Suprapubic skin (tissue), 4 donors: ENCODE data around the gene FHOD3. TPM values are rescaled to one million over a fixed set of nuclear protein-coding genes. Genes with fewer than 3 reads are reported as not detected.

Source experiments
- DNase-seq, 2 donors: peaks; one replicate each; pipeline ENCODE4 v3.0.0-alpha.2; 2019; ENCODE audit warnings: low spot score in 2 of 2
- H3K27ac ChIP-seq: fragments of 200-600 bp; sonication (generic); one replicate; pipeline ENCODE4 v1.5.1; 2019
- H3K27me3 ChIP-seq: fragments of 200-600 bp; sonication (generic); one replicate; pipeline ENCODE4 v1.5.1; 2019
- H3K36me3 ChIP-seq: fragments of 200-600 bp; sonication (generic); one replicate; pipeline ENCODE4 v1.5.1; 2019
- H3K4me1 ChIP-seq: fragments of 200-600 bp; sonication (generic); one replicate; pipeline ENCODE4 v1.5.1; 2019
- H3K4me3 ChIP-seq: fragments of 200-600 bp; sonication (generic); one replicate; pipeline ENCODE4 v1.5.1; 2019; ENCODE audit warnings: mild to moderate bottlenecking
- H3K9me3 ChIP-seq: fragments of 200-600 bp; sonication (generic); one replicate; pipeline ENCODE4 v1.5.1; 2019
- CTCF ChIP-seq, 2 donors: fragments of 200-600 bp in 1 of 2; fragments of 450-650 bp in 1 of 2; sonication (generic) in 1 of 2; IDR thresholded peaks; one replicate each; pipeline ENCODE4 v1.5.1; 2016 to 2019; ENCODE audit warnings: antibody characterized with exemption in 2 of 2, mild to moderate bottlenecking in 1 of 2, moderate library complexity in 1 of 2
- EP300 ChIP-seq: sonication (generic); formaldehyde crosslinking; IDR thresholded peaks from one replicate; pipeline ENCODE4 v1.6.1; 2017; ENCODE audit warnings: antibody characterized with exemption
- POLR2A ChIP-seq, 2 donors: fragments of 450-650 bp; IDR thresholded peaks; one replicate each; pipeline ENCODE4 v1.6.1; 2017; ENCODE audit warnings: antibody characterized with exemption in 2 of 2, mild to moderate bottlenecking in 2 of 2, moderate library complexity in 2 of 2
- POLR2AphosphoS5 ChIP-seq, 3 donors: sonication (generic); formaldehyde crosslinking; IDR thresholded peaks; one replicate each; pipeline ENCODE4 v1.6.1; 2017; ENCODE audit warnings: antibody characterized with exemption in 3 of 3
- WGBS: methylation state at CpG from one replicate; pipeline ENCODE4 v1.1.5; 2018; 5-methylcytosine and 5-hydroxymethylcytosine counted together
- total RNA-seq, 4 donors: library from RNA; depleted of rRNA; stranded (reverse); fragments of >200 nt; gene quantifications; one replicate each; pipeline ENCODE4 v1.1.0, GENCODE V29; 2016

The FHOD3 gene
- total RNA-seq, 4 donors from 2014 or later, result 5.8 to 18.7 (median 15.5) TPM

DNA sequence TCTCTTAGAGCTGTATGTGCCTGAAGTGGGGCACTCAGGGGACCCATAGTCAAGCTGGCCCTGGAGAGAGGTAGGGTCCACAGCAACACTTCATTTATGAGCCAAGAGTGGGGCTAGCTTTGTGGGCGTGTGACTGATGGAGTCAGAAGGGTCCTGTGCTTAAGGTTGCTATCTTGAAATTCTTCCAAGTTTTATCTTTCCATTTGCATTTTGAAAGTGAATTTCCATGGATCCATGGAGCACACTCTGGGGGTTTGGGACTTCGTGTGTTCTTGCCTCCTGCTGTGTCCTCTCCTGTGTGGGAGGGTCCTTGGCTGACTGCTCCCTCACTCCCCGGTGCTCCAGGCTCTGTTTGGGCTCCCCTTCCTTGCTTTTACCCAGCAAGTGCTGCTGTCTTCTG is 50.8 kb downstream of the FHOD3 start:
- Histone ChIP-seq H3K27me3 (no peaks in the 10 kb centered on the region), H3K9me3 (no peaks in the 10 kb centered on the region), H3K36me3 (no peaks in the 10 kb centered on the region), H3K4me3 (no peak overlapping the region), H3K27ac (no peak overlapping the region), H3K4me1 (peaks cover 4% of the 10 kb centered on the region)
- DNase-seq, result no peak
- WGBS, result 86% methylated on average over 3 of the region's 3 CpGs
- TF ChIP-seq POLR2A (IDR thresholded peaks at IDR 0.05), result no peak
- TF ChIP-seq CTCF (IDR thresholded peaks at IDR 0.05), result no peak
- TF ChIP-seq EP300, result no peak
- no peak for TF ChIP-seq POLR2AphosphoS5 (IDR thresholded peaks at IDR 0.05)

GRCh38 chr18:36348971-36349417 is 51.5 kb downstream of the FHOD3 start:
- Histone ChIP-seq H3K27ac (no peak overlapping the region), H3K4me1 (peaks cover 4% of the 10 kb centered on the region), H3K27me3 (no peaks in the 10 kb centered on the region), H3K36me3 (no peaks in the 10 kb centered on the region), H3K4me3 (no peak overlapping the region), H3K9me3 (no peaks in the 10 kb centered on the region)
- WGBS, result 95% methylated on average over 2 of the region's 6 CpGs
- TF ChIP-seq EP300 (no peak), CTCF (IDR thresholded peaks at IDR 0.05) (no peak), POLR2AphosphoS5 (IDR thresholded peaks at IDR 0.05) (no peak), POLR2A (IDR thresholded peaks at IDR 0.05) (no peak)
- DNase-seq, result no peak

- H3K9me3 ChIP-seq, result no peaks in the 10 kb centered on the region
- H3K36me3 ChIP-seq, result no peaks in the 10 kb centered on the region
- whole genome bisulfite sequencing, result 89% methylated on average over 6 of the region's 6 CpGs
- no peak overlapping the region for H3K4me3 ChIP-seq
- no peak overlapping the region for H3K27ac ChIP-seq
- DNase-seq, result no peak
- H3K4me1 ChIP-seq, result peaks cover 4% of the 10 kb centered on the region
- TF ChIP-seq CTCF (IDR thresholded peaks at IDR 0.05), result no peak
- TF ChIP-seq POLR2A (IDR thresholded peaks at IDR 0.05), result no peak
- no peak for TF ChIP-seq EP300
- TF ChIP-seq POLR2AphosphoS5 (IDR thresholded peaks at IDR 0.05), result no peak
- no peaks in the 10 kb centered on the region for H3K27me3 ChIP-seq
These were observed 52.0 kb downstream of the FHOD3 start for GRCh38 chr18:36349552-36349951.

DNA sequence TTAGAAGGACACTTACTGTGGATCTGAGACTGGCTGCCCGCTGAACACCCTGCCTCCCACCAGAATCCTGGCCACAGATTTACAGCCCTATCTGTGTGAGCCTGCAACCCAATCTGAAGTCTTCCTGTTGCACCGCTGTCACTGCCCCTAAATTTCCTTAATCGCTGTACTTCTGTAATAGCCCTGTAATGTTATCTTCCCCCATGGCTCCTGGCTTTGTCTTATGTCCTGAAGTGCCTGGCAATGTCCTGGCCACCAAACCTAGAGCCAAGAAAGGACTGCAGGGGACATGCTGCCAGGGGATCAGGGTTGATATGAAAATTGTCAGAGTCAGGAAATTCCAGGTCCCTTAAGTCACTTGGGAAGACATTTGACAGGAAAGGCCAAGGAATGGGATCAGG is 52.7 kb downstream of the FHOD3 start:
- Histone ChIP-seq H3K36me3 (no peaks in the 10 kb centered on the region), H3K4me1 (peaks cover 4% of the 10 kb centered on the region), H3K4me3 (no peak overlapping the region), H3K9me3 (no peaks in the 10 kb centered on the region), H3K27ac (no peak overlapping the region), H3K27me3 (no peaks in the 10 kb centered on the region)
- 78% methylated on average over 3 of the region's 3 CpGs for WGBS
- no peak for DNase-seq
- no peak for TF ChIP-seq EP300
- no peak for TF ChIP-seq CTCF (IDR thresholded peaks at IDR 0.05)
- no peak for TF ChIP-seq POLR2A (IDR thresholded peaks at IDR 0.05)
- TF ChIP-seq POLR2AphosphoS5 (IDR thresholded peaks at IDR 0.05), result no peak

- no peaks in the 10 kb centered on the region for H3K27me3 ChIP-seq
- H3K4me1 ChIP-seq, result peaks cover 4% of the 10 kb centered on the region
- H3K4me3 ChIP-seq, result no peak overlapping the region
- H3K36me3 ChIP-seq, result no peaks in the 10 kb centered on the region
- WGBS, result 84% methylated on average over 9 of the region's 9 CpGs
- H3K9me3 ChIP-seq, result no peaks in the 10 kb centered on the region
- DNase-seq, result no peak
- TF ChIP-seq POLR2A (IDR thresholded peaks at IDR 0.05), result no peak
- TF ChIP-seq EP300, result no peak
- TF ChIP-seq POLR2AphosphoS5 (IDR thresholded peaks at IDR 0.05), result no peak
- TF ChIP-seq CTCF (IDR thresholded peaks at IDR 0.05), result no peak
- H3K27ac ChIP-seq, result no peak overlapping the region
These were observed 53.4 kb downstream of the FHOD3 start for GRCh38 chr18:36350839-36351469.
